ENCODE results near the gene ABHD16A.

The ABHD16A gene

DNA sequence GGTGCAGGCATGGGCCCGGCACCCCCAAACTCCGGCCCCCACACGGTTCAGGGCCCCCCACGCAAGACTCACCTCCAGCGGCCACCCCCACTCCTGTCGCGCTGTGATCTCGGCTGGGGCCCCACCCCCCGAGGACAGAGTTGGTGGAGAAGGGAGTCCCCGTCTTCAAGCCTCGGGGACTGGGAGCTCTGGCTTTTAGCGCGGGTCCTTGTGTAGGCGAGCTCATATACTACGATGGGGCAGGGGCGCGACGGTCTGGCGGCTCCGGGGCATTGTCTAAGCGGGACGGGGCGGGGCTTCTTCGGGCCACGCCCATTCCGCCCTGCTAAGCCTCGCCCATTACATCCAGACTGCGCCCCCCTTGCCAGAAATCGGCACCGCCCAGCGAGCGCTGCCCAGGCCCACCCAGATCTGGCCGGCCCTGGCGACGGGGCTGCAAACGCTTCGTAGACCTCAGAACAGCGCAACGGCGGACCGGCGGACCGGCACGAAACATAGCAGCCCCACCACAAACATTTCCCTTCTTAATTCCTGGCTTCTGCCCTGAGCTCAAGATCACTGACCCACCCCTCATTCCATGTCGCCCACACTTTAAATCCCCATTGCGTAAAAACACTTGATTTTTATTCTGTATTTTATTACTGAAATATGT lies 27.0 kb upstream of the ABHD16A start:
- peak overlapping the region; percentile 80 for H3K4me3 ChIP-seq (ENCODE audit: low read depth, low read length)
- peak; percentile 88 for DNase-seq (ENCODE audit: low read depth)
- no peak for TF ChIP-seq CTCF (conservative IDR thresholded peaks at IDR 0.05; ENCODE audit: low read depth, low read length)

GRCh38 chr6:31729515-31729978 lies 26.4 kb upstream of the ABHD16A start:
- DNase-seq (ENCODE audit: low read depth) = peak; percentile 91
- no peak for TF ChIP-seq CTCF (conservative IDR thresholded peaks at IDR 0.05; ENCODE audit: low read depth, low read length)
- peak overlapping the region; percentile 80 for H3K4me3 ChIP-seq (ENCODE audit: low read depth, low read length)

- peak within 1 kb of the TSS; percentile 80 for H3K4me3 ChIP-seq (ENCODE audit: low read depth, low read length)
- TF ChIP-seq CTCF (conservative IDR thresholded peaks at IDR 0.05; ENCODE audit: low read depth, low read length) = peak; percentile 52
- no peak for DNase-seq (ENCODE audit: low read depth)
These were observed 25.8 kb upstream of the ABHD16A start, which contains the start of gene DDAH2 for GRCh38 chr6:31728767-31729514. TSS of gene DDAH2 (minus strand) at chr6:31729299. CDS start at chr6:31729161, 138 bp downstream.

DNA sequence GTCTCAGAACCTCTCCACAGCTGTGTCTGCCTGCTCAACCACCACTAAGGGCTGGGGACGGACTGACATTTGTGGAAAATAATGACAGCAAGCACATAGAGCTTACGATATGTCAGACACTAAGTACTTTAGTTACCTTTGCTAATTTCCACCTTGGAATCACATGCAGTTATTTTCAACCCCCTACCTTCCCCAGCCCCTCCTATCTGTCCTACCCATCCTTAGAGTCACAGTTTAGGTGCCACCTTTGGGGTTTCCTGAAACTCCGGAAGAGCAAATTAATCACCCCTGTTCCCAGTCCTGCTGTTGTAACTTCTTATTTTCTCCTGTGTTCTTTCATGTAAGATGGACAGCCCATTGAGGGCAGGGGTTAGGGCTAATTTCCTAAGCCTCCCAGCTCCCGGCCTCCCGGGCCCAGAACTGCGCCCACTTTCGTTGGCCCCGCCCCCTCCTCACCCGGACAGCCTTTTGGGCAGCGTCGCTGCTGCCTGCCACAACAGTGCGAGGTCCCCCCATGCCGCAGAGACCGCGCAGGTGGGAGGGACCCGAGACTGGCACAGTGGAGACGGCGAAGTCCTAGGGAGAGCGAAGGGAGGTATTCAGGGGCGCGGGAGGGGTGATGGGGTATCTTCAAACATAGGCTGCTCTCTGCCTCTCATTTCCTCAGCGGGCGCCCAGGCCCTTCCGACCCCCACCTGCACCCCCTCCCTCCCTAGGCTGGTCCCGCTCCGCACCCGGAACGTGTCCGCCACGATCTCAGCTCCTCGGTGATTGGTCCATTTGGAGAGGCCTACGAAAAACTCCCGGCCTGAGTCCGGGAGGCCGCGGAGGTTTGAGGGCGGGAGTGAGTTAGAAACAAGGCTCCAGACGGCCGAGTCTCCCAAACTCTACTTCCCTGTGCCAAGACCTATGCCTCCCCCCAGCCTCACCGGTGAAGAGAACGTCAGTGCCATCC lies 24.9 kb upstream of the ABHD16A start:
- no peak for DNase-seq (ENCODE audit: low read depth)
- H3K4me3 ChIP-seq (ENCODE audit: low read depth, low read length) = no peak overlapping the region
- TF ChIP-seq CTCF (conservative IDR thresholded peaks at IDR 0.05; ENCODE audit: low read depth, low read length) = no peak

GRCh38 chr6:31727034-31727716 lies 24.1 kb upstream of the ABHD16A start:
- no peak for TF ChIP-seq CTCF (conservative IDR thresholded peaks at IDR 0.05; ENCODE audit: low read depth, low read length)
- DNase-seq (ENCODE audit: low read depth) = no peak
- H3K4me3 ChIP-seq (ENCODE audit: low read depth, low read length) = no peak overlapping the region
